HPDE6-E6E7 (cell line): ENCODE results near the gene SLC35B4.

Source experiments
- DNase-seq: peaks from one replicate; pipeline ENCODE4 v3.0.0; 2011; ENCODE audit warnings: missing footprints; ENCODE audit errors: extremely low spot score

SLC35B4 gene

GRCh38 chr7:134290286-134290685, 26.4 kb downstream of the SLC35B4 start:
- peak; percentile 45 for DNase-seq

- no peak for DNase-seq
Observed at GRCh38 chr7:134289841-134290240, 26.9 kb downstream of the SLC35B4 start.

- no peak for DNase-seq
Observed at GRCh38 chr7:134289423-134289822, 27.3 kb downstream of the SLC35B4 start.

GRCh38 chr7:134287916-134288659, 28.6 kb downstream of the SLC35B4 start:
- DNase-seq, result no peak

GRCh38 chr7:134284952-134285351, 31.8 kb downstream of the SLC35B4 start:
- no peak for DNase-seq

GRCh38 chr7:134284011-134284410, 32.7 kb downstream of the SLC35B4 start:
- DNase-seq, result no peak

GRCh38 chr7:134280508-134280907, 36.2 kb downstream of the SLC35B4 start:
- DNase-seq, result no peak

GRCh38 chr7:134279898-134280297, 36.8 kb downstream of the SLC35B4 start:
- DNase-seq, result no peak

- no peak for DNase-seq
Observed at GRCh38 chr7:134279336-134279735, 37.4 kb downstream of the SLC35B4 start.

- no peak for DNase-seq
Observed at GRCh38 chr7:134278502-134279153, 38.1 kb downstream of the SLC35B4 start.

- DNase-seq, result no peak
Observed at GRCh38 chr7:134276951-134277350, 39.8 kb downstream of the SLC35B4 start.

- no peak for DNase-seq
Observed at GRCh38 chr7:134262322-134262721, 54.4 kb downstream of the SLC35B4 start.

- DNase-seq, result no peak
Observed at GRCh38 chr7:134255814-134256213, 60.9 kb downstream of the SLC35B4 start.

GRCh38 chr7:134254311-134254710, 62.4 kb downstream of the SLC35B4 start:
- DNase-seq, result no peak

- DNase-seq, result no peak
Observed at GRCh38 chr7:134248196-134248595, 68.5 kb downstream of the SLC35B4 start.

- no peak for DNase-seq
Observed at GRCh38 chr7:134246761-134247160, 70.0 kb downstream of the SLC35B4 start.

GRCh38 chr7:134246347-134246746, 70.4 kb downstream of the SLC35B4 start:
- no peak for DNase-seq

GRCh38 chr7:134245253-134245652, 71.5 kb downstream of the SLC35B4 start:
- DNase-seq, result no peak
